Measurements from ENCODE around the gene NEXMIF. TPM values are rescaled to one million over a fixed set of nuclear protein-coding genes. Genes with fewer than 3 reads are reported as not detected.
A peak's percentile ranks its signal among the peaks of the same experiment; 100 is the strongest.

NEXMIF gene
- total and polyA plus RNA-seq, 2 of the 8 experiments (the other 6 are each of a cell fraction or from before 2014, with no cell fraction given): 0.18 to 0.73 TPM

GRCh38 chrX:74924449-74925224, 615 bp downstream of the NEXMIF start:
- H2BK5ac ChIP-seq (ENCODE audit: low read depth, low read length): no peak overlapping the region
- H3K79me2 ChIP-seq (ENCODE audit: control insufficient read depth in 1 of 2, insufficient read depth in 2 of 2, low read length in 2 of 2): no peaks in the 10 kb centered on the region
- peak overlapping the region; percentile 42 to 63 (median 54) for H3K4me3 ChIP-seq (ENCODE audit: extremely low read depth in 1 of 4, insufficient read depth in 2 of 4, low read depth in 3 of 4, low read length in 4 of 4)
- H3K4me2 ChIP-seq (ENCODE audit: insufficient read depth in 1 of 2, low read depth in 2 of 2, low read length in 2 of 2): peak overlapping the region; percentile 65 to 69
- H2BK15ac ChIP-seq (ENCODE audit: low read length): no peak overlapping the region
- no peak overlapping the region for H4K91ac ChIP-seq (replicated peaks; ENCODE audit: insufficient read length, low read length)
- ChIA-PET POLR2A (ENCODE audit: partially characterized antibody) (interaction anchor here (1.1 to 1.4 kb wide), 2 partner anchors 23 to 313 kb away, joined by 3 read pairs; no protein-coding TSS in a partner anchor), CTCF (ENCODE audit: partially characterized antibody) (interaction anchor here (1.1 to 1.6 kb wide), 2 partner anchors 625 to 691 kb away, joined by 3 to 4 read pairs; no protein-coding TSS in a partner anchor)
- H4K8ac ChIP-seq (ENCODE audit: extremely low read depth, insufficient read depth, low read length): peak overlapping the region; percentile 51; the same call in 1 of the 2 replicates
- H3K27ac ChIP-seq (ENCODE audit: low read depth, low read length): no peak overlapping the region
- peak overlapping the region; percentile 73; the same call in 1 of the 2 replicates for H2AFZ ChIP-seq (ENCODE audit: low read length)
- peak overlapping the region in 3 of 4 experiments; percentile 4 to 39 (median 30); a peak in 3 of 7 replicates for H3K9ac ChIP-seq (replicated peaks in 1 of 4; ENCODE audit: extremely low read depth in 1 of 4, low read depth in 3 of 4, low read length in 3 of 4)
- 0 out of 2 replicates have a peak overlapping the region, but pooled peaks have one; percentile 27 for H2BK12ac ChIP-seq (ENCODE audit: low read depth, low read length)
- peak overlapping the region; percentile 60; the same call in 1 of the 2 replicates for H3K18ac ChIP-seq (ENCODE audit: extremely low read depth, low read length)
- peaks cover 9% of the 10 kb centered on the region; the same call in 1 of the 2 replicates for H3K23me2 ChIP-seq (ENCODE audit: low read depth, low read length)
- no peak overlapping the region for H2BK20ac ChIP-seq (ENCODE audit: low read length)
- H3K4me1 ChIP-seq (replicated peaks in 1 of 4; ENCODE audit: control insufficient read depth in 3 of 4, insufficient read depth in 4 of 4, low read length in 3 of 4): no peaks in the 10 kb centered on the region; a peak in 1 of 7 replicates
- H4K20me1 ChIP-seq (replicated peaks in 1 of 2; ENCODE audit: control insufficient read depth in 1 of 2, insufficient read depth in 2 of 2, low read length in 2 of 2): no peaks in the 10 kb centered on the region
- H3K14ac ChIP-seq (ENCODE audit: insufficient read length): no peak overlapping the region
- no peak overlapping the region for H3K56ac ChIP-seq (replicated peaks; ENCODE audit: insufficient read length, low read depth, low read length)
- H2BK120ac ChIP-seq (replicated peaks; ENCODE audit: low read depth, low read length): no peak overlapping the region
- H4K5ac ChIP-seq (ENCODE audit: insufficient read length, low read depth, low read length): no peak overlapping the region
- H3K9me3 ChIP-seq (ENCODE audit: insufficient read depth in 2 of 2, low read depth in 1 of 2, low read length in 1 of 2): no peaks in the 10 kb centered on the region; a peak in 1 of 4 replicates
- H3K4ac ChIP-seq (replicated peaks; ENCODE audit: insufficient read length, low read depth, low read length): no peak overlapping the region
- 5% methylated on average over 12 of the region's 81 CpGs; no CpG with 5 or more reads in 1 of the 2 experiments for WGBS, 2 experiments (ENCODE audit: extremely low coverage in 1 of 2, insufficient coverage in 1 of 2, insufficient read length in 1 of 2, insufficient replicate concordance in 2 of 2, low coverage in 1 of 2, low lambda C conversion rate in 2 of 2, missing lambda C conversion rate in 1 of 2)
- H3K36me3 ChIP-seq (ENCODE audit: control insufficient read depth in 2 of 4, insufficient read depth in 4 of 4, low read length in 3 of 4): no peaks in the 10 kb centered on the region
- no peak for FAIRE-seq
- DNase-seq (ENCODE audit: low read depth in 1 of 2, low spot score in 2 of 2): peak in 1 of 2 experiments; percentile 60
- no peak overlapping the region for H2AK5ac ChIP-seq (ENCODE audit: low read depth, low read length)
- no peak overlapping the region for H3K23ac ChIP-seq (ENCODE audit: insufficient read length)
- no peaks in the 10 kb centered on the region for H3K79me1 ChIP-seq (ENCODE audit: low read depth, low read length)
- peaks cover 0 to 25% (median 17%) of the 10 kb centered on the region in 4 experiments; a peak in 6 of 7 replicates for H3K27me3 ChIP-seq (replicated peaks in 1 of 4; ENCODE audit: control insufficient read depth in 3 of 4, extremely low read depth in 1 of 4, insufficient read depth in 3 of 4, low read length in 3 of 4)
- no peak for TF ChIP-seq CBX5 (IDR thresholded peaks at IDR 0.05; ENCODE audit: low read depth, low read length)
- peak; percentile 100 for TF ChIP-seq E2F6 (IDR thresholded peaks at IDR 0.05)
- no peak for TF ChIP-seq POLR2AphosphoS5 (IDR thresholded peaks at IDR 0.05; ENCODE audit: low read depth, low read length)
- peak; percentile 31 for TF ChIP-seq EZH2 (IDR thresholded peaks at IDR 0.05; ENCODE audit: low read depth, low read length, severe bottlenecking)
- peak; percentile 89 for TF ChIP-seq KDM4A (IDR thresholded peaks at IDR 0.05; ENCODE audit: low read depth, low read length, severe bottlenecking)
- TF ChIP-seq MAX (IDR thresholded peaks at IDR 0.05): peak; percentile 98
- 0 out of 2 replicates have a peak, but pooled peaks have one; percentile 7 for TF ChIP-seq KDM1A (IDR thresholded peaks at IDR 0.05; ENCODE audit: borderline replicate concordance, low read length)
- TF ChIP-seq RAD21 (IDR thresholded peaks at IDR 0.05 in 1 of 2, conservative IDR thresholded peaks at IDR 0.05 in 1 of 2; ENCODE audit: low read depth in 2 of 2, low read length in 2 of 2): peak in 1 of 2 experiments; percentile 6; a peak in 2 of 4 replicates
